ENCODE measurements around the gene HOXC11.
A peak's percentile ranks its signal among the peaks of the same experiment; 100 is the strongest.

GRCh38 chr12:53961025-53961761, 11.7 kb upstream of the HOXC11 start:
- TF ChIP-seq CTCF (conservative IDR thresholded peaks at IDR 0.05 in 1 of 2, IDR thresholded peaks at IDR 0.05 in 1 of 2; ENCODE audit: extremely low read depth in 1 of 2, insufficient read depth in 1 of 2, low read depth in 1 of 2, low read length in 2 of 2): no peak
- TF ChIP-seq EZH2 (IDR thresholded peaks at IDR 0.05; ENCODE audit: borderline replicate concordance, low read length): peak; percentile 62
